ENCODE results near the gene CDH3. TPM values are rescaled to one million over a fixed set of nuclear protein-coding genes. Genes with fewer than 3 reads are reported as not detected.

CDH3 gene
- total and polyA plus RNA-seq, 2 of the 13 experiments (the other 11 are each of a cell fraction or from before 2014, with no cell fraction given), result 0.11 TPM; not detected in 1

- peak; percentile 60; the same call in 1 of the 2 replicates for TF ChIP-seq ZFP91 (CRISPR knock-in tag; IDR thresholded peaks at IDR 0.05; ENCODE audit: borderline replicate concordance)
- TF ChIP-seq SIX1 (CRISPR knock-in tag; IDR thresholded peaks at IDR 0.05; ENCODE audit: borderline replicate concordance), result no peak
- peak; percentile 66; the same call in 1 of the 2 replicates for TF ChIP-seq ZMYM3 (CRISPR knock-in tag; IDR thresholded peaks at IDR 0.05)
- no peak for TF ChIP-seq ZNF629 (CRISPR knock-in tag; conservative IDR thresholded peaks at IDR 0.05)
- TF ChIP-seq HNF4G (IDR thresholded peaks at IDR 0.05; ENCODE audit: borderline replicate concordance, low read depth, low read length), result no peak
- no peak for TF ChIP-seq HNF4G (CRISPR knock-in tag; IDR thresholded peaks at IDR 0.05; ENCODE audit: borderline replicate concordance, low read depth)
- TF ChIP-seq TBX2 (CRISPR knock-in tag; IDR thresholded peaks at IDR 0.05; ENCODE audit: borderline replicate concordance), result peak; percentile 43; the same call in 1 of the 2 replicates
- TF ChIP-seq ZFP90 (CRISPR knock-in tag; IDR thresholded peaks at IDR 0.05; ENCODE audit: borderline replicate concordance), result peak; percentile 63; the same call in 1 of the 2 replicates
- TF ChIP-seq, protein P1, sequence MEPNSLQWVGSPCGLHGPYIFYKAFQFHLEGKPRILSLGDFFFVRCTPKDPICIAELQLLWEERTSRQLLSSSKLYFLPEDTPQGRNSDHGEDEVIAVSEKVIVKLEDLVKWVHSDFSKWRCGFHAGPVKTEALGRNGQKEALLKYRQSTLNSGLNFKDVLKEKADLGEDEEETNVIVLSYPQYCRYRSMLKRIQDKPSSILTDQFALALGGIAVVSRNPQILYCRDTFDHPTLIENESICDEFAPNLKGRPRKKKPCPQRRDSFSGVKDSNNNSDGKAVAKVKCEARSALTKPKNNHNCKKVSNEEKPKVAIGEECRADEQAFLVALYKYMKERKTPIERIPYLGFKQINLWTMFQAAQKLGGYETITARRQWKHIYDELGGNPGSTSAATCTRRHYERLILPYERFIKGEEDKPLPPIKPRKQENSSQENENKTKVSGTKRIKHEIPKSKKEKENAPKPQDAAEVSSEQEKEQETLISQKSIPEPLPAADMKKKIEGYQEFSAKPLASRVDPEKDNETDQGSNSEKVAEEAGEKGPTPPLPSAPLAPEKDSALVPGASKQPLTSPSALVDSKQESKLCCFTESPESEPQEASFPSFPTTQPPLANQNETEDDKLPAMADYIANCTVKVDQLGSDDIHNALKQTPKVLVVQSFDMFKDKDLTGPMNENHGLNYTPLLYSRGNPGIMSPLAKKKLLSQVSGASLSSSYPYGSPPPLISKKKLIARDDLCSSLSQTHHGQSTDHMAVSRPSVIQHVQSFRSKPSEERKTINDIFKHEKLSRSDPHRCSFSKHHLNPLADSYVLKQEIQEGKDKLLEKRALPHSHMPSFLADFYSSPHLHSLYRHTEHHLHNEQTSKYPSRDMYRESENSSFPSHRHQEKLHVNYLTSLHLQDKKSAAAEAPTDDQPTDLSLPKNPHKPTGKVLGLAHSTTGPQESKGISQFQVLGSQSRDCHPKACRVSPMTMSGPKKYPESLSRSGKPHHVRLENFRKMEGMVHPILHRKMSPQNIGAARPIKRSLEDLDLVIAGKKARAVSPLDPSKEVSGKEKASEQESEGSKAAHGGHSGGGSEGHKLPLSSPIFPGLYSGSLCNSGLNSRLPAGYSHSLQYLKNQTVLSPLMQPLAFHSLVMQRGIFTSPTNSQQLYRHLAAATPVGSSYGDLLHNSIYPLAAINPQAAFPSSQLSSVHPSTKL (CRISPR knock-in tag; IDR thresholded peaks at IDR 0.05), result peak; percentile 48; the same call in 1 of the 2 replicates
- TF ChIP-seq BCL6 (CRISPR knock-in tag; IDR thresholded peaks at IDR 0.05), result no peak; the same call in 1 of the 2 replicates
- TF ChIP-seq PHB2 (IDR thresholded peaks at IDR 0.05; ENCODE audit: partially characterized antibody), result no peak
- no peak for TF ChIP-seq ZMYM2 (CRISPR knock-in tag; IDR thresholded peaks at IDR 0.05)
- no peak for TF ChIP-seq FOSL1 (CRISPR knock-in tag; IDR thresholded peaks at IDR 0.05; ENCODE audit: borderline replicate concordance)
- TF ChIP-seq GMEB2 (CRISPR knock-in tag; IDR thresholded peaks at IDR 0.05; ENCODE audit: low read depth), result no peak
- TF ChIP-seq KDM2A (CRISPR knock-in tag; IDR thresholded peaks at IDR 0.05; ENCODE audit: borderline replicate concordance, low read depth), result peak; percentile 73; the same call in 1 of the 2 replicates
- no peak; the same call in 1 of the 2 replicates for TF ChIP-seq SP5 (CRISPR knock-in tag; IDR thresholded peaks at IDR 0.05; ENCODE audit: borderline replicate concordance, low read depth)
- TF ChIP-seq, protein P2, sequence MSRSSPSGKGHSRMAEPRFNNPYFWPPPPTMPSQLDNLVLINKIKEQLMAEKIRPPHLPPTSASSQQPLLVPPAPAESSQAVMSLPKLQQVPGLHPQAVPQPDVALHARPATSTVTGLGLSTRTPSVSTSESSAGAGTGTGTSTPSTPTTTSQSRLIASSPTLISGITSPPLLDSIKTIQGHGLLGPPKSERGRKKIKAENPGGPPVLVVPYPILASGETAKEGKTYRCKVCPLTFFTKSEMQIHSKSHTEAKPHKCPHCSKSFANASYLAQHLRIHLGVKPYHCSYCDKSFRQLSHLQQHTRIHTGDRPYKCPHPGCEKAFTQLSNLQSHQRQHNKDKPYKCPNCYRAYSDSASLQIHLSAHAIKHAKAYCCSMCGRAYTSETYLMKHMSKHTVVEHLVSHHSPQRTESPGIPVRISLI (CRISPR knock-in tag; IDR thresholded peaks at IDR 0.05; ENCODE audit: borderline replicate concordance), result no peak
- no peak for TF ChIP-seq ZNF577 (CRISPR knock-in tag; IDR thresholded peaks at IDR 0.05; ENCODE audit: borderline replicate concordance, low read depth)
- TF ChIP-seq ZNF17 (CRISPR knock-in tag; IDR thresholded peaks at IDR 0.05), result no peak
- no peak for TF ChIP-seq ZNF816 (CRISPR knock-in tag; IDR thresholded peaks at IDR 0.05; ENCODE audit: borderline replicate concordance)
- peak; percentile 67 for TF ChIP-seq ZNF777 (CRISPR knock-in tag; IDR thresholded peaks at IDR 0.05)
These were observed 92.9 kb downstream of the CDH3 start (continued) for GRCh38 chr16:68737730-68738629.
